Measurements from ENCODE around the gene CEBPG. TPM values are rescaled to one million over a fixed set of nuclear protein-coding genes. Genes with fewer than 3 reads are reported as not detected.

The CEBPG gene
- total RNA-seq, 1 donor from 2014 or later = 22.5 TPM

DNA sequence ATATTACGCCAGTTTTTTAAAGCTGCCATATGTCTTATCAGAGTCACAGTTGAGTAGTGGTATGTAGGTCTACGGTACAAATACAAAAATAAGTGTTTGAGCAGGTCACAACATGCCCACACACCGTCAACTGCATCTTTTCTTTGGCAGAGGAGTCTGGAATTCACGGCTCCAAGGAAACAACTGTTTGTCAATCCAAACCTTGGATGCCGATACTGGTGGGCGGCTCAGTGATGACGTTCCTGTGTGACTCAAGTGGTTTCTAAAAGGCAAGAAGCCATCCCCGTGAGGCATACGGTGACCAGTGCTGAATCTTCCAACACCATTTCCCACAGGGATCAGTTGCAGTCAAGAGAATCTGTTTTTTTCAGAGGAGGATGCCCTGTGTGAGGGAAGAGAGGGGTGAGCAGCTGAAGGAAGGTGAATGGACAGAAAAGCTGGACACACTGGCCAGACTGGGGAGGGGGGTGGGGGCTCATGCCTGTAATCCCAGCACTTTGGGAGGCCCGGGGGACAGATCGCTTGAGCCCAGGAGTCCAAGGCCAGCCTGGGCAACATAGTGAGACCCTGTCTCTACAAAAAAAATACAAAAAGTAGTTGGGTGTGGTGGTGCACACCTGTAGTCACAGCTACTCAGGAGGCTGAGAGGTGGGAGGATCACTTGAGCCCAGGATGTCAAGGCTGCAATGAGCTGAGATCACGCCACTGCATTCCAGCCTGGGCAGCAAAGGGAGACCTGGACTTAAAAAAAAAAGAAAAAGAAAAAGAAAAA, 22.8 kb upstream of the CEBPG start:
- DNase-seq (ENCODE audit: extremely low read depth, low read depth, low spot score) = no peak

GRCh38 chr19:33355535-33355934, 18.0 kb upstream of the CEBPG start:
- no peak for DNase-seq (ENCODE audit: extremely low read depth, low read depth, low spot score)

DNA sequence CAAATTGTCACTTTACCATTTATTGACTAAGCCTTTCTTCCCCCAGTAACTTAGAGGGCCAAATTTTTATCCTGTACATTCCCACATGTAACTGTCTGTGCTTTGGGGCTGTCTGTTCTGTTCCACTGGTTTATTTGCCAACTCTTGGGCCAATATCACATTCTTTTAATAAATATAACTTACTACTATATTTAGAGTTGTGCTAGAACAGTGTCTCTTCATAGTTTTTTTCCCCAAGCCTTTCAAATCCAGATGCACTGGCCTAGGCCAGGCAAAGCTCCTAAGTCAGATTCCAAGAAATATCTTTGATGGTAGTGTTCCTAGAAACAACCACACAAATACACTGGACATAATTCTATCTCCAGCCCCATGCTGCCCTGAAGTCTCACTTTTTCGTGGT, 16.0 kb upstream of the CEBPG start:
- DNase-seq (ENCODE audit: extremely low read depth, low read depth, low spot score) = no peak

DNA sequence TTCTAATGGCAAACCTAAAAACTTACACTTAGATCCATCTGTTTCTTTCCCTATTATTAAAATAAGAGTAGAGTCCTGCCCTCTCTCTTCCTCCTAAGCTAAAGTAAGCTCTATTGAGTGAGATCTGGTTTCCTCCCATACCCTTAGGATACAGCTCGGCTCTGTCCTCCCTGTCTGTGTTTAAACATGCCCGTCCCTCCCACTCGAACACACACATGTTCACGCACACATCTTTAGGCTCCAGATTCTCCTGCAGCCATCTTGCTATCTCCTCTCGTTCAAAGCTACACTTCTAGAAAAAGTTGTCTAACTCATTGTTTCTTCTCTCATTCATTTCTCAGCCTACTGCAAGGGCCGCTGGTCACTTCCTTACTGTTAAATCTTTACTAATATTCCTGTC, 15.1 kb upstream of the CEBPG start:
- DNase-seq (ENCODE audit: extremely low read depth, low read depth, low spot score) = no peak

DNA sequence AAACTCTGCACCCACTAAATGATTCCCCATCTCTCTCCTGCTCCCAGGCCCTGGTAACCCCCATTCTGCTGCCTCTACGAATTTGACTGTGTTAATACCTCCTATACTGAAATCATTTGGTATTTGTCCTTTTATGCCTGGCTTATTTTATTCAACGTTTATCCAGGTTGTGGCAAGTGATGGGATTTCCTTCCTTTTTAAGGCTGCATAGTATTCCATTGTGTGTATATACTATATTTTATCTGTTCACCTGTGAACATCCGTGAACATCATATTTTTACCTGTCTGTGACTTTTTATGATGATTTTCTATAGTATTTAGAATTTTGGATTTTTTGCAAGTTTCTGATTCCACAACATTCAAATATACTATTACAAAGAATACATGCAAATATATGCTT, 13.9 kb upstream of the CEBPG start:
- DNase-seq (ENCODE audit: extremely low read depth, low read depth, low spot score) = no peak

DNA sequence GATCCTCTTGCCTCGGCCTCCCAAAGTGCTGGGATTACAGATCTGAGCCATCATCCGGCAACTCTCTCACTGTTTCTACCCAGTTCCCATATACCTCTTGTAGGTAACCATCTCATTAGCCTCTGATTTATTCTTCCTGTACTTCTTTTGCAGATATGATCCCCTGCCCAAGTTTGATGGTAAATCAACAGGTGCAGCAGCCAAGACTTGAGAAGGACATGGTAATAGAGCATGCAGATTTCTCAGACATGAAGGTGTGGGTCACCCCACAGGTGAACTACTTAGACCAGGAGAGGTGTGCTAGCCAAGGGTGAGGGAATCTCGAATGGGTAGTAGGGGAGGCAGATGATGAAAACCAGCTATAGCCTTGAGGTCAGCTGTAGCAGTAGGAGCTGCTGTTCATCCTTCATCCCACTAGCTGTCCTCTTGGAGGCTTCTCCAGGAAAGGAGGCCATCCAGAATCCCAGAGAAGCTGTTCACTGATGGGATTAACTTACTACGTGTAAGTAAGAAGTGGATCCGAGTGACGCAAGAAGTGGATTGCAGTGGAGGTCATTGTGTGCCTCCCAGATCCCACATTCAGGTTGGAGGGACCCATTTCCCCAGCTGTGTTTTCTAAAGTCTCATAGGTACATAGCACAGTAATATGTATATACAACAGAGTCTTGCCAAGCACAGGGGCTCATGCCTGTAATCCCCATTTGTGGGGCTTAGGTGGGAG, 10.8 kb upstream of the CEBPG start:
- no peak for DNase-seq (ENCODE audit: extremely low read depth, low read depth, low spot score)

GRCh38 chr19:33363476-33363875, 10.0 kb upstream of the CEBPG start:
- no peak for DNase-seq (ENCODE audit: extremely low read depth, low read depth, low spot score)

- no peak for DNase-seq (ENCODE audit: extremely low read depth, low read depth, low spot score)
Measured at GRCh38 chr19:33365691-33366090, 7.8 kb upstream of the CEBPG start.

GRCh38 chr19:33366127-33366526, 7.4 kb upstream of the CEBPG start:
- DNase-seq (ENCODE audit: extremely low read depth, low read depth, low spot score) = no peak

DNA sequence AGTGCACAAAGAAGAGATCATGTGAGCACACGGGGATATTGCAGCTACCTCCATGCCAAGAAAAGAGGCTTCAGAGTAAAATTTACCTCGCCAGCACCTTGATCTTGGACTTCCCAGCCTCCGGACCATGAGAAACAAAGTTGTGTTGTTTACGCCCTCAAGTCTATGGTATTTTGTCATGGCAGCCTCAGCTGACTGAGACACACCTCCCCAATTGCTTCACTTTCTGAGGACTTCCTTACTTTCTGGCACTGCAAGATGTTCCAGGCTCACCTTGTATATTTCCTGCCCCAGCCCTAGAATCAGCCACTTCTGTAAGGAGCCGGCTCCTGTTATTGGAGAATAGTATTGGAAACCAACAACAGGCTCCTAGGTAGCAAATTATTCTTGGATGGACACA, 6.6 kb upstream of the CEBPG start:
- DNase-seq (ENCODE audit: extremely low read depth, low read depth, low spot score) = no peak

- no peak for DNase-seq (ENCODE audit: extremely low read depth, low read depth, low spot score)
Measured at GRCh38 chr19:33368074-33368864, 5.2 kb upstream of the CEBPG start.

DNA sequence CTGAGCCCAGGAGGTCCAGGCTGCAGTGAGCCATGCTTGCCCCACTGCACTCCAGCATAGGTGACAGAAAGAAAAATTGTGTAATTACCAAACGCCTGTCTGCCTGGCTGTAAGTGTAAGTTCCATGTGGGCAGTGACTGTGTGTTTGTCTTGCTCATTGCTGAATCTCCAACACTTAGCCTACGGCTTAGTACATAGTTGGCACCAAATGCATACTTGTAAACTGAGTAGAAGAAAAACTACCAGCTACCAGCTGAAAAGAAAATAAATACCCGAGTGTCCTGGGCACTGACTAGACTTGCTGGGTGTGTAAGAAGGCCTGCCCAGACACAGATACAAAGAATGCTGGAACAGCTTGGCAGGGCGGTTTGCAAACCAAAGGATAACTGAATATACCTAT, 2.7 kb upstream of the CEBPG start:
- DNase-seq (ENCODE audit: extremely low read depth, low read depth, low spot score) = no peak

DNA sequence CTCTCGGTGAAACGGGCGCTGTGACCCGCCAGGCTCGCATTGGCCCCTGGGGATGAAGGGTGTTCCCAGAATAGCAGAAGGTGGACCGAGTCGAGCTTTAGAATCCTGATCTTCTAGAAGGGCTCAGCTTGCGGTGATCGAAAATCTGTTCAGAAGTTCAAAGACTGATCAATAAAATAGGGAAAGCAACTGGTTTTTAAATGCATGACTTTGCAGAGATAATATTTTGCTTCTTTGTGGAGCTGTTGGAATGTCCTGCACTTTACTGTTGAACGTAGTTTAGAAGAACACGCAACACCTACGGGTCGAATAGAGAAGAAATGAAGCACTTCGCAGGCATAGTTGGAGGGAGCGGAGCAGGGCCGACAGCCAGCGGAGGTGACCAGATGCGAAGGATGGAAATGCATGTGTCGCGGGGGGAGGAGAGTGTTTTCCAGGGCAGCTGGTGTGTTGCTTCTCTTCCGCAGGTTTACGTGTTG, 766 bp downstream of the CEBPG start:
- DNase-seq (ENCODE audit: extremely low read depth, low read depth, low spot score) = no peak

DNA sequence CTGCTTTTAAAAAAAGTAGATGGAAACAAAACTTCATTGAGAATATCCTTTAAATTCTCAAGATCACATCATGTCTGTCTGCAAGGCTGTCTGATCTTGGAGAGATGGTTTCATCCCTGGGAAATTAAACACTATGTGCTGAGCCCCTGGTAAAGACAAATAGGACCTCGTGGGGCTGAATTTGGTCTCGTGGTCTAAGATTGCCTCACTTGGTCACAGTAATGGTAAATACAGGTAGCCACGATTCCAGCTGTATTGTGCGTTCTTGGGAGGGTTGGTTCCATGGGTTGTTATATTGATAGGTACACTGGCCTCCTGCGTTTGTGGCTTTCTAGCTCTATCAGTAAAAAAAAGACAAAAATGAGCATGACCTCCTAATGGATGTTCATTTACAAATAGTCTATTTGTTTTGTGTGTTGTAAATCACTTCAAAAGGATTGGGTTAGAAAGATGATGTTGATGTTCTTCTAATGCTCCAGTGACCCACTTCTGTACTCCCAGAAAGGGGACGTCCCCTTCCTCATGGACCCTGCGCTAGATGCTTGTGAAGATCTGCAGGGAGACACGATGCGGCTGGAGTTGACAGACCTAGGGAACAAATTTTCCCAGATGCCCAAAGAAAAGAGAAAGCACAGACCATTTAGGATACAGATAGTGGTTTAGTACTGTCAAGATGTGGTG, 1.8 kb downstream of the CEBPG start:
- no peak for DNase-seq (ENCODE audit: extremely low read depth, low read depth, low spot score)

GRCh38 chr19:33375837-33376159, 2.3 kb downstream of the CEBPG start:
- DNase-seq (ENCODE audit: extremely low read depth, low read depth, low spot score) = no peak

DNA sequence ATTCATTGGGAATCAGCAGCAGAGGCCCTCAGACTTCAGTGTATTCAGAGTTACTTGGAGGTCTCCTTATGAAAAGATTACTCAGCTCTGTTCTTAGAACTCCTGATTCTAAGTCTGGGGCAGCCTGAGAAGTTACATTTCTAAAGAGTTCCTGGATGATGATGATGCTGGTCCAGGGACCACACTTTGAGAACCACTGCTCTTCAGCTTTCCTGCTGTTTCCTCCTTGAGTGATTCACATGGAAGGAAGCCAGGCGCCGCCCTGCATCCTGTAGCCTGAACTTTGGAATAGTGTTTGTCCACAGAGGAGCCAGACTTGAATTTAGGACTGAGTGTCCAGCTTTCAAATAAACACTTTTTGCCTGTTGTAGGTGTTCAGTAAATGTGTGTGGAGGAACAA, 2.9 kb downstream of the CEBPG start:
- DNase-seq (ENCODE audit: extremely low read depth, low read depth, low spot score) = peak; percentile 61

GRCh38 chr19:33376941-33377557, 3.5 kb downstream of the CEBPG start:
- no peak for DNase-seq (ENCODE audit: extremely low read depth, low read depth, low spot score)

DNA sequence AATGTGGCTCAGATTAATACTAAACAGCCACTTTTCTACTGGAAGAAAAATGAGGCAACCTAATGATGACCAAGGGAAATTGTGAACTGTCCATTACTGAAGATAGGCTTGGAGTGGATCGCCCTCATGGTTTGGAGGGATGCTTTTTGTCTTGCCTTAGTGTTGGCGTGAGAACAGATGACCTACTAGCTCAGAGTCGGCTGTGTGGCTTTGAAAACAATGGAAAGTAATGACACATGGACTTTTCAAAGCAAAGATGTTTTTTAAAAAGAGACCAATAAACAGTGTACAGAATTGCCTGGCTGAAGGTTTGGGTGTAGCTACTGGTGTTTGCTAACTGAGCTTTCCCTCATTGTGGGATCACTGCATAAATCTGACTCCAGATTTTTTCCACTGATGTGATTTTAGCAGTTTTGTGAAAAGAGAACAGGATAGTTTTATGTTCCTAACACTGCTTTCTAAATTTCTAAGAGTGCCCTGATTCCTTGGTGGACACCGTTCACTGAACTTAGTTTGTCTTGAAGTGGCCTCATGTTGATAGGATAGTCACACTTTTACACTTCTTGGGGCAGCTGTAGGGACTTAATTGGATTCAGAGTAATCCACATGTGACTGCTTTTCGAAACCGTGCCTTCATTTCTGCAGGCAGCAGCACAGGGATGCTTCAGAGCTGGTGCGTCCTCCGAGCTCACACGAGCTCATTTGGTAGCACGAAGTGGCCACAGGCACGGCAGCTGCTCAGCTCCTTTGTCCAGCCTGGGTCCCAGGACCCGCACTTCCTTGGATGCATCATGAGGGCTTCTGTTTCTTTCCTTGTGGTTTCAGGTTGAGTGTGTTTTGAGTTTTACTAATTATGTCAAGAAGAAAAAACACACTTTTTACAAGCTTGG, 4.3 kb downstream of the CEBPG start:
- DNase-seq (ENCODE audit: extremely low read depth, low read depth, low spot score) = no peak

- DNase-seq (ENCODE audit: extremely low read depth, low read depth, low spot score) = no peak
Measured at GRCh38 chr19:33379151-33379829, 5.8 kb downstream of the CEBPG start.

All from glomerular endothelial cell (primary cell).